H1 (cell line): ENCODE measurements around the gene MYBPC2. TPM values are rescaled to one million over a fixed set of nuclear protein-coding genes. Genes with fewer than 3 reads are reported as not detected.

Source experiments
- CTCF ChIA-PET: fragments of 300-600 bp; sonication (Branson Sonifier 250); formaldehyde crosslinking; loops from one replicate; lab custom pipeline; 2021; ENCODE audit not compliant: partially characterized antibody; lab: Charles Lee
- POLR2A ChIA-PET: fragments of 300-600 bp; sonication (Branson Sonifier 250); formaldehyde crosslinking; loops from one replicate; lab custom pipeline; 2021; ENCODE audit warnings: inconsistent platforms; ENCODE audit not compliant: partially characterized antibody; lab: Charles Lee
- DNase-seq, 2 experiments: peaks; one replicate each; pipeline versions ENCODE4 v3.0.0 to v3.0.0-alpha.2; 2010 to 2022; ENCODE audit warnings: low spot score in 2 of 2, low read depth in 1 of 2, mixed read lengths in 1 of 2
- FAIRE-seq: peaks from 2 replicates; lab custom pipeline; 2011; peaks lifted over from hg19 to GRCh38; lab: Jason Lieb, UNC
- H2AFZ ChIP-seq: 2 replicates; pipeline ENCODE4 v1.8.1; 2012; ENCODE audit warnings: low read length, inconsistent platforms
- H2AK5ac ChIP-seq: 2 replicates; pipeline ENCODE4 v1.6.1; 2013; ENCODE audit warnings: low read depth, low read length
- H2BK120ac ChIP-seq: replicated peaks from 2 replicates; pipeline ENCODE3; 2013; ENCODE audit warnings: low read depth, low read length, inconsistent platforms
- H2BK12ac ChIP-seq: 2 replicates; pipeline ENCODE4 v1.6.1; 2013; ENCODE audit warnings: low read depth, low read length
- H2BK15ac ChIP-seq: 2 replicates; pipeline ENCODE4 v1.6.1; 2013; ENCODE audit warnings: low read length
- H2BK20ac ChIP-seq: 2 replicates; pipeline ENCODE4 v1.6.1; 2013; ENCODE audit warnings: low read length
- H2BK5ac ChIP-seq: 2 replicates; pipeline ENCODE4 v1.6.1; 2013; ENCODE audit warnings: low read depth, low read length
- H3K14ac ChIP-seq: 2 replicates; pipeline ENCODE4 v1.6.1; 2013; ENCODE audit warnings: inconsistent platforms; ENCODE audit not compliant: insufficient read length
- H3K18ac ChIP-seq: 2 replicates; pipeline ENCODE4 v1.6.1; 2013; ENCODE audit warnings: low read length; ENCODE audit errors: extremely low read depth
- H3K23ac ChIP-seq: 2 replicates; pipeline ENCODE4 v1.6.1; 2013; ENCODE audit warnings: inconsistent platforms; ENCODE audit not compliant: insufficient read length
- H3K23me2 ChIP-seq: 2 replicates; pipeline ENCODE4 v1.6.1; 2013; ENCODE audit warnings: low read depth, low read length
- H3K27ac ChIP-seq: 2 replicates; pipeline ENCODE4 v1.6.1; 2011; ENCODE audit warnings: low read depth, low read length, inconsistent platforms
- H3K27me3 ChIP-seq, 4 experiments: replicated peaks in 1 of 4; 1 replicate in 1 of 4; 2 replicates in 3 of 4; pipeline versions ENCODE4 v1.6.1 to v1.8.1; 2011 to 2013; ENCODE audit warnings: low read length in 3 of 4, mild to moderate bottlenecking in 3 of 4, inconsistent platforms in 2 of 4, mixed read lengths in 2 of 4, moderate library complexity in 1 of 4; ENCODE audit not compliant: control insufficient read depth in 3 of 4, insufficient read depth in 3 of 4; ENCODE audit errors: extremely low read depth in 1 of 4
- H3K36me3 ChIP-seq, 4 experiments: 2 replicates each; pipeline versions ENCODE4 v1.6.1 to v1.8.1; 2011 to 2013; ENCODE audit warnings: mild to moderate bottlenecking in 4 of 4, low read length in 3 of 4, moderate library complexity in 2 of 4, control low read depth in 1 of 4, inconsistent platforms in 1 of 4; ENCODE audit not compliant: insufficient read depth in 4 of 4, control insufficient read depth in 2 of 4
- H3K4ac ChIP-seq: replicated peaks from 2 replicates; pipeline ENCODE3; 2013; ENCODE audit warnings: low read length, low read depth, mixed read lengths, inconsistent platforms; ENCODE audit not compliant: insufficient read length
- H3K4me1 ChIP-seq, 4 experiments: replicated peaks in 1 of 4; 1 replicate in 1 of 4; 2 replicates in 3 of 4; pipeline versions ENCODE4 v1.6.1 to v1.8.1; 2011 to 2013; ENCODE audit warnings: low read length in 3 of 4, inconsistent platforms in 2 of 4, mixed read lengths in 1 of 4; ENCODE audit not compliant: insufficient read depth in 4 of 4, control insufficient read depth in 3 of 4
- H3K4me2 ChIP-seq, 2 experiments: 2 replicates each; pipeline versions ENCODE4 v1.6.1 to v1.8.1; 2011 to 2013; ENCODE audit warnings: low read depth in 2 of 2, low read length in 2 of 2, control low read depth in 1 of 2, inconsistent platforms in 1 of 2, mild to moderate bottlenecking in 1 of 2; ENCODE audit not compliant: insufficient read depth in 1 of 2
- H3K4me3 ChIP-seq, 4 experiments: fragments of 200-600, 300-600 bp in 1 of 4; sonication (generic), shearing (Covaris generic), sonication (Bioruptor Twin) in 1 of 4; 2 replicates each; pipeline versions ENCODE4 v1.5.1 to v1.8.1; 2011 to 2016; ENCODE audit warnings: low read length in 4 of 4, low read depth in 3 of 4, control low read depth in 2 of 4, inconsistent platforms in 2 of 4, mild to moderate bottlenecking in 2 of 4, mixed read lengths in 1 of 4, moderate library complexity in 1 of 4; ENCODE audit not compliant: insufficient read depth in 2 of 4; ENCODE audit errors: extremely low read depth in 1 of 4
- H3K56ac ChIP-seq: replicated peaks from 2 replicates; pipeline ENCODE3; 2013; ENCODE audit warnings: low read depth, mild to moderate bottlenecking, mixed read lengths, low read length, inconsistent platforms; ENCODE audit not compliant: insufficient read length
- H3K79me1 ChIP-seq: 2 replicates; pipeline ENCODE4 v1.6.1; 2013; ENCODE audit warnings: low read depth, low read length, control low read depth
- H3K79me2 ChIP-seq, 2 experiments: 2 replicates each; pipeline versions ENCODE4 v1.6.1 to v1.8.1; 2012 to 2013; ENCODE audit warnings: low read length in 2 of 2, mild to moderate bottlenecking in 2 of 2, inconsistent platforms in 1 of 2; ENCODE audit not compliant: insufficient read depth in 2 of 2, control insufficient read depth in 1 of 2
- H3K9ac ChIP-seq, 4 experiments: replicated peaks in 1 of 4; 1 replicate in 1 of 4; 2 replicates in 3 of 4; pipeline versions ENCODE4 v1.6.1 to v1.8.1; 2011 to 2013; ENCODE audit warnings: low read depth in 3 of 4, low read length in 3 of 4, control low read depth in 2 of 4, mild to moderate bottlenecking in 2 of 4, moderate library complexity in 2 of 4, inconsistent platforms in 1 of 4; ENCODE audit errors: extremely low read depth in 1 of 4
- H3K9me3 ChIP-seq, 2 experiments: 2 replicates each; pipeline versions ENCODE4 v1.6.1 to v1.8.1; 2012 to 2013; ENCODE audit warnings: mild to moderate bottlenecking in 2 of 2, moderate library complexity in 2 of 2, control low read depth in 1 of 2, inconsistent platforms in 1 of 2, low read depth in 1 of 2, low read length in 1 of 2, mixed read lengths in 1 of 2; ENCODE audit not compliant: insufficient read depth in 2 of 2
- H4K20me1 ChIP-seq, 2 experiments: replicated peaks in 1 of 2; 2 replicates each; pipeline versions ENCODE3 to v1.8.1; 2011 to 2013; ENCODE audit warnings: inconsistent platforms in 2 of 2, low read length in 2 of 2, mild to moderate bottlenecking in 1 of 2; ENCODE audit not compliant: insufficient read depth in 2 of 2, control insufficient read depth in 1 of 2
- H4K5ac ChIP-seq: 2 replicates; pipeline ENCODE4 v1.6.1; 2013; ENCODE audit warnings: low read length, low read depth, mixed read lengths, inconsistent platforms; ENCODE audit not compliant: insufficient read length
- H4K8ac ChIP-seq: 2 replicates; pipeline ENCODE4 v1.8.0; 2013; ENCODE audit warnings: mild to moderate bottlenecking, moderate library complexity, low read length, inconsistent platforms; ENCODE audit not compliant: insufficient read depth; ENCODE audit errors: extremely low read depth
- H4K91ac ChIP-seq: replicated peaks from 2 replicates; pipeline ENCODE3; 2013; ENCODE audit warnings: low read length, mixed read lengths, inconsistent platforms; ENCODE audit not compliant: insufficient read length
- BCL11A ChIP-seq, 2 experiments: IDR thresholded peaks; one replicate each; pipeline ENCODE4 v1.6.1; 2011; ENCODE audit warnings: low read depth in 2 of 2, low read length in 2 of 2, mild to moderate bottlenecking in 2 of 2
- CBX5 ChIP-seq: fragments of 300-800, 300-1000 bp; sonication (generic); IDR thresholded peaks from 2 replicates; pipeline ENCODE4 v1.7.1; 2016; ENCODE audit warnings: antibody characterized with exemption, low read length, low read depth
- CTBP2 ChIP-seq: IDR thresholded peaks from 2 replicates; pipeline ENCODE4 v1.7.0; 2011; ENCODE audit warnings: borderline replicate concordance, mild to moderate bottlenecking, moderate library complexity, mixed read lengths, low read length; ENCODE audit not compliant: insufficient read depth, insufficient read length
- HDAC6 ChIP-seq: IDR thresholded peaks from one replicate; pipeline ENCODE4 v1.7.1; 2012; ENCODE audit warnings: low read depth, mild to moderate bottlenecking, inconsistent platforms, low read length, moderate library complexity
- POLR2A ChIP-seq, 2 experiments: IDR thresholded peaks; 1 replicate in 1 of 2; 2 replicates in 1 of 2; pipeline ENCODE4 v1.6.1; 2011; ENCODE audit warnings: low read depth in 2 of 2, low read length in 2 of 2, mild to moderate bottlenecking in 2 of 2; ENCODE audit errors: control extremely low read depth in 1 of 2
- RBBP5 ChIP-seq: IDR thresholded peaks from 2 replicates; pipeline ENCODE4 v1.7.1; 2012; ENCODE audit warnings: low read depth, mild to moderate bottlenecking, inconsistent platforms, low read length, moderate library complexity, borderline replicate concordance
- WGBS, 2 experiments: shearing (Covaris generic) in 1 of 2; methylation state at CpG; one replicate each; pipeline versions ENCODE4 v1.1.6 to v1.1.7; 2013 to 2015; ENCODE audit warnings: low lambda C conversion rate in 2 of 2, mixed read lengths in 2 of 2, inconsistent platforms in 1 of 2, low coverage in 1 of 2, missing lambda C conversion rate in 1 of 2; ENCODE audit not compliant: insufficient replicate concordance in 2 of 2, insufficient coverage in 1 of 2, insufficient read length in 1 of 2; ENCODE audit errors: extremely low coverage in 1 of 2, missing lambda C conversion rate in 1 of 2; 5-methylcytosine and 5-hydroxymethylcytosine counted together
- polyA plus RNA-seq, 7 experiments: library from polyadenylated mRNA; depleted of rRNA in 3 of 7; stranded (reverse) in 5 of 7; unstranded in 2 of 7; fragments of >200 nt in 5 of 7; fragments of 200-250 nt in 2 of 7; gene quantifications; 1 replicate in 5 of 7; 2 replicates in 1 of 7; 4 replicates in 1 of 7; pipeline versions ENCODE4 v1.2.1 to v1.2.3, GENCODE V29; 2011 to 2013; ENCODE audit warnings: missing spikeins in 2 of 7, mixed read lengths in 2 of 7
- total RNA-seq: library from RNA; stranded (reverse); fragmentation: NEBNext Ultra II Directional; extraction: Animal tissue kit (Norgen Biotek cat#: 25700); gene quantifications from 2 replicates; pipeline ENCODE4 v1.2.1, GENCODE V29; 2021

Gene MYBPC2
- total and polyA plus RNA-seq, 2 of the 8 experiments (the other 6 are each of a cell fraction or from before 2014, with no cell fraction given) = 1.8 to 3.1 TPM

GRCh38 chr19:50459067-50459456 is 26.4 kb downstream of the MYBPC2 start:
- no peak overlapping the region for H2BK20ac ChIP-seq
- no peak overlapping the region for H3K18ac ChIP-seq
- no peaks in the 10 kb centered on the region for H3K79me1 ChIP-seq
- peaks cover 0 to 3% of the 10 kb centered on the region in 2 experiments for H4K20me1 ChIP-seq
- FAIRE-seq (no peak), DNase-seq (no peak)
- peaks cover 7% of the 10 kb centered on the region; the same call in 1 of the 2 replicates for H3K23me2 ChIP-seq
- H2AFZ ChIP-seq = no peak overlapping the region
- H3K4me1 ChIP-seq = peaks cover 0 to 3% (median 0%) of the 10 kb centered on the region in 4 experiments; a peak in 2 of 7 replicates
- H3K9me3 ChIP-seq = no peaks in the 10 kb centered on the region
- H3K4me2 ChIP-seq = no peak overlapping the region
- no peak overlapping the region for H4K91ac ChIP-seq
- H4K5ac ChIP-seq = no peak overlapping the region
- POLR2A ChIA-PET = interaction anchor here (0.7 to 1.3 kb wide), 3 partner anchors 41 to 310 kb away, joined by 3 read pairs; partner anchors contain the start of gene SPIB
- no peak overlapping the region for H2BK120ac ChIP-seq
- no peak for TF ChIP-seq HDAC6
- TF ChIP-seq RBBP5 = no peak
- no peak for TF ChIP-seq POLR2A (IDR thresholded peaks at IDR 0.05; ENCODE audit: control extremely low read depth in 1 of 2, low read depth in 2 of 2, low read length in 2 of 2)
- TF ChIP-seq CTBP2 = no peak
- no peak for TF ChIP-seq BCL11A (IDR thresholded peaks at IDR 0.05; ENCODE audit: low read depth in 2 of 2, low read length in 2 of 2)
- TF ChIP-seq CBX5 = no peak
- H2BK5ac ChIP-seq = no peak overlapping the region
- H3K56ac ChIP-seq = no peak overlapping the region
- H3K4ac ChIP-seq = no peak overlapping the region
- no peaks in the 10 kb centered on the region for H3K79me2 ChIP-seq
- no peak overlapping the region for H3K4me3 ChIP-seq
- no peak overlapping the region for H3K27ac ChIP-seq
- no peak overlapping the region for H2AK5ac ChIP-seq
- CTCF ChIA-PET = interaction anchor here (1.0 to 1.2 kb wide), 2 partner anchors 11 to 22 kb away, joined by 3 read pairs; no protein-coding TSS in a partner anchor
- no peak overlapping the region for H2BK12ac ChIP-seq
- WGBS, 2 experiments = 81% methylated on average over 9 of the region's 32 CpGs; no CpG with 5 or more reads in 1 of the 2 experiments
- no peak overlapping the region for H4K8ac ChIP-seq
- no peak overlapping the region for H3K9ac ChIP-seq
- H3K23ac ChIP-seq = no peak overlapping the region
- H3K27me3 ChIP-seq = no peaks in the 10 kb centered on the region; a peak in 1 of 7 replicates
- no peak overlapping the region for H3K14ac ChIP-seq
- H3K36me3 ChIP-seq = no peaks in the 10 kb centered on the region
- no peak overlapping the region for H2BK15ac ChIP-seq
